ENCODE data around the gene PIAS1.

GRCh38 chr15:68075764-68076385 is 21.8 kb downstream of the PIAS1 start:
- TF ChIP-seq CTCF (IDR thresholded peaks at IDR 0.05) (no peak), POLR2A (IDR thresholded peaks at IDR 0.05) (no peak), EP300 (IDR thresholded peaks at IDR 0.05) (no peak)

Measured in tibial nerve (tissue), 4 donors.